K562 (cell line): Measurements from ENCODE around the gene VTI1B. TPM values are rescaled to one million over a fixed set of nuclear protein-coding genes. Genes with fewer than 3 reads are reported as not detected.
A peak's percentile ranks its signal among the peaks of the same experiment; 100 is the strongest.

Experiments
- ELF4 ChIP-seq: fragments of 450-650 bp; formaldehyde crosslinking; IDR thresholded peaks from 2 replicates; pipeline ENCODE4 v1.4.0; 2022; ENCODE audit warnings: missing genetic modification characterization
- TEAD4 ChIP-seq, 2 experiments: sonication (generic) in 1 of 2; formaldehyde crosslinking in 1 of 2; IDR thresholded peaks; 2 replicates each; pipeline versions ENCODE4 v1.6.1 to v1.8.0; 2012 to 2022; ENCODE audit warnings: borderline replicate concordance in 1 of 2, inconsistent platforms in 1 of 2, low read length in 1 of 2, mild to moderate bottlenecking in 1 of 2, missing genetic modification reagents in 1 of 2
- ZNF133 ChIP-seq: fragments of 250-450 bp; sonication (Bioruptor Pico); IDR thresholded peaks from 2 replicates; pipeline ENCODE4 v1.4.0; 2020; ENCODE audit warnings: mild to moderate bottlenecking
- polyA plus RNA-seq, 8 experiments: library from polyadenylated mRNA; depleted of rRNA in 4 of 8; stranded (reverse) in 5 of 8; unstranded in 3 of 8; fragments of >200 nt; fragmentation: Nextera tagmentation in 2 of 8; fragmentation: Illumina TruSeq in 1 of 8; extraction: Ambion mirVana in 2 of 8; extraction: Trizol in 1 of 8; gene quantifications; 2 replicates each; pipeline versions ENCODE4 v1.2.1 to v1.2.3, GENCODE V29; 2011 to 2014; ENCODE audit warnings: inconsistent platforms in 1 of 8, missing spikeins in 1 of 8
- total RNA-seq, 7 experiments: library from RNA; depleted of rRNA in 6 of 7; stranded (reverse); fragments of >200 nt in 6 of 7; fragmentation: Illumina TruSeq in 2 of 7; extraction: Trizol in 2 of 7; gene quantifications; 2 replicates each; pipeline versions ENCODE4 v1.2.1 to v1.2.3, GENCODE V29; 2011 to 2021; ENCODE audit warnings: low replicate concordance in 1 of 7
- TF ChIP-seq, protein P1 (sequence below): fragments of 450-650 bp; IDR thresholded peaks from 2 replicates; pipeline ENCODE4 v1.6.1; 2017; ENCODE audit warnings: antibody characterized with exemption
- TF ChIP-seq, protein P2 (sequence below): fragments of 250-450 bp; sonication (Bioruptor Pico); IDR thresholded peaks from 2 replicates; pipeline ENCODE4 v1.4.0; 2020; ENCODE audit warnings: mild to moderate bottlenecking, moderate library complexity
- TF ChIP-seq, protein P3 (sequence below): sonication (generic); formaldehyde crosslinking; IDR thresholded peaks from 2 replicates; pipeline ENCODE4 v1.8.0; 2023; ENCODE audit warnings: mild to moderate bottlenecking, missing genetic modification reagents
- TF ChIP-seq, protein P4 (sequence below), 2 experiments: fragments of 450-650 bp in 1 of 2; sonication (generic) in 1 of 2; formaldehyde crosslinking in 1 of 2; IDR thresholded peaks; 2 replicates each; pipeline versions ENCODE4 v1.7.1 to v1.9.0; 2016 to 2022; ENCODE audit warnings: inconsistent platforms in 1 of 2, mild to moderate bottlenecking in 1 of 2, missing genetic modification reagents in 1 of 2

The VTI1B gene
- total and polyA plus RNA-seq, 9 of the 15 experiments (the other 6 are each of a cell fraction or from before 2014, with no cell fraction given) = 7.8 to 69.8 (median 50.1) TPM

DNA sequence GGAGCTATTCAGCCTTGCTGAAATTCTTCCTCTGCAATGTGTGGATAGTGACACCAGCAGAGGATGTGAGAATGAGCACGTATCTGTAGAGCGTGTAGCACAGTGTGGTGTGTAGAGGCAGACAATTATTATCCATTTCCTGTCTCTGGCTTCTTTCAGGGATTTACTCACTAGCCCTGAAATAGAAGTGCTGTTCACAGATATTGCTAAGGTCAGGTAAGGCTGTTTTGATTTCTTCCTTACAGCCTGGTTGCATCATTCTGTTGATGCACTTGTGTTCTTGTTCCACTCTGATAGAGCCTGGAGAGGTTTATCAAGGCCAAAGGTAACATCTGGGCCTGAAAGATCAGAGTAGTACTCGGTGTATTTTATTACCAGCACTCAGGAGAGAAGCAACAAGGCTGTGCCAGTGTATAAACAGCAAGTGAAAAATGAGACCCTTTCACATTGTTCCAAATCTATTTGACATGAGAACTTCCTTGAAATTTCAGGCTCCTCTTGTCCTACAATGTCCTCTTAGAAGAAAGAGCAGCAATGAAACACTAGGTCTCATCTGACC, 38.0 kb downstream of the VTI1B start (continued):
- TF ChIP-seq, protein P1, sequence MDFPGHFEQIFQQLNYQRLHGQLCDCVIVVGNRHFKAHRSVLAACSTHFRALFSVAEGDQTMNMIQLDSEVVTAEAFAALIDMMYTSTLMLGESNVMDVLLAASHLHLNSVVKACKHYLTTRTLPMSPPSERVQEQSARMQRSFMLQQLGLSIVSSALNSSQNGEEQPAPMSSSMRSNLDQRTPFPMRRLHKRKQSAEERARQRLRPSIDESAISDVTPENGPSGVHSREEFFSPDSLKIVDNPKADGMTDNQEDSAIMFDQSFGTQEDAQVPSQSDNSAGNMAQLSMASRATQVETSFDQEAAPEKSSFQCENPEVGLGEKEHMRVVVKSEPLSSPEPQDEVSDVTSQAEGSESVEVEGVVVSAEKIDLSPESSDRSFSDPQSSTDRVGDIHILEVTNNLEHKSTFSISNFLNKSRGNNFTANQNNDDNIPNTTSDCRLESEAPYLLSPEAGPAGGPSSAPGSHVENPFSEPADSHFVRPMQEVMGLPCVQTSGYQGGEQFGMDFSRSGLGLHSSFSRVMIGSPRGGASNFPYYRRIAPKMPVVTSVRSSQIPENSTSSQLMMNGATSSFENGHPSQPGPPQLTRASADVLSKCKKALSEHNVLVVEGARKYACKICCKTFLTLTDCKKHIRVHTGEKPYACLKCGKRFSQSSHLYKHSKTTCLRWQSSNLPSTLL = no peak
- TF ChIP-seq ELF4 (CRISPR knock-in tag) (no peak), TEAD4 (IDR thresholded peaks at IDR 0.05; ENCODE audit: low read length) (peak; percentile 99), TEAD4 (CRISPR knock-in tag; IDR thresholded peaks at IDR 0.05; ENCODE audit: borderline replicate concordance) (no peak), ZNF133 (CRISPR knock-in tag) (no peak)
- TF ChIP-seq, protein P2, sequence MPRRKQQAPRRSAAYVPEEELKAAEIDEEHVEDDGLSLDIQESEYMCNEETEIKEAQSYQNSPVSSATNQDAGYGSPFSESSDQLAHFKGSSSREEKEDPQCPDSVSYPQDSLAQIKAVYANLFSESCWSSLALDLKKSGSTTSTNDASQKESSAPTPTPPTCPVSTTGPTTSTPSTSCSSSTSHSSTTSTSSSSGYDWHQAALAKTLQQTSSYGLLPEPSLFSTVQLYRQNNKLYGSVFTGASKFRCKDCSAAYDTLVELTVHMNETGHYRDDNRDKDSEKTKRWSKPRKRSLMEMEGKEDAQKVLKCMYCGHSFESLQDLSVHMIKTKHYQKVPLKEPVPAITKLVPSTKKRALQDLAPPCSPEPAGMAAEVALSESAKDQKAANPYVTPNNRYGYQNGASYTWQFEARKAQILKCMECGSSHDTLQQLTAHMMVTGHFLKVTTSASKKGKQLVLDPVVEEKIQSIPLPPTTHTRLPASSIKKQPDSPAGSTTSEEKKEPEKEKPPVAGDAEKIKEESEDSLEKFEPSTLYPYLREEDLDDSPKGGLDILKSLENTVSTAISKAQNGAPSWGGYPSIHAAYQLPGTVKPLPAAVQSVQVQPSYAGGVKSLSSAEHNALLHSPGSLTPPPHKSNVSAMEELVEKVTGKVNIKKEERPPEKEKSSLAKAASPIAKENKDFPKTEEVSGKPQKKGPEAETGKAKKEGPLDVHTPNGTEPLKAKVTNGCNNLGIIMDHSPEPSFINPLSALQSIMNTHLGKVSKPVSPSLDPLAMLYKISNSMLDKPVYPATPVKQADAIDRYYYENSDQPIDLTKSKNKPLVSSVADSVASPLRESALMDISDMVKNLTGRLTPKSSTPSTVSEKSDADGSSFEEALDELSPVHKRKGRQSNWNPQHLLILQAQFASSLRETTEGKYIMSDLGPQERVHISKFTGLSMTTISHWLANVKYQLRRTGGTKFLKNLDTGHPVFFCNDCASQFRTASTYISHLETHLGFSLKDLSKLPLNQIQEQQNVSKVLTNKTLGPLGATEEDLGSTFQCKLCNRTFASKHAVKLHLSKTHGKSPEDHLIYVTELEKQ (CRISPR knock-in tag) = no peak
- TF ChIP-seq, protein P3, sequence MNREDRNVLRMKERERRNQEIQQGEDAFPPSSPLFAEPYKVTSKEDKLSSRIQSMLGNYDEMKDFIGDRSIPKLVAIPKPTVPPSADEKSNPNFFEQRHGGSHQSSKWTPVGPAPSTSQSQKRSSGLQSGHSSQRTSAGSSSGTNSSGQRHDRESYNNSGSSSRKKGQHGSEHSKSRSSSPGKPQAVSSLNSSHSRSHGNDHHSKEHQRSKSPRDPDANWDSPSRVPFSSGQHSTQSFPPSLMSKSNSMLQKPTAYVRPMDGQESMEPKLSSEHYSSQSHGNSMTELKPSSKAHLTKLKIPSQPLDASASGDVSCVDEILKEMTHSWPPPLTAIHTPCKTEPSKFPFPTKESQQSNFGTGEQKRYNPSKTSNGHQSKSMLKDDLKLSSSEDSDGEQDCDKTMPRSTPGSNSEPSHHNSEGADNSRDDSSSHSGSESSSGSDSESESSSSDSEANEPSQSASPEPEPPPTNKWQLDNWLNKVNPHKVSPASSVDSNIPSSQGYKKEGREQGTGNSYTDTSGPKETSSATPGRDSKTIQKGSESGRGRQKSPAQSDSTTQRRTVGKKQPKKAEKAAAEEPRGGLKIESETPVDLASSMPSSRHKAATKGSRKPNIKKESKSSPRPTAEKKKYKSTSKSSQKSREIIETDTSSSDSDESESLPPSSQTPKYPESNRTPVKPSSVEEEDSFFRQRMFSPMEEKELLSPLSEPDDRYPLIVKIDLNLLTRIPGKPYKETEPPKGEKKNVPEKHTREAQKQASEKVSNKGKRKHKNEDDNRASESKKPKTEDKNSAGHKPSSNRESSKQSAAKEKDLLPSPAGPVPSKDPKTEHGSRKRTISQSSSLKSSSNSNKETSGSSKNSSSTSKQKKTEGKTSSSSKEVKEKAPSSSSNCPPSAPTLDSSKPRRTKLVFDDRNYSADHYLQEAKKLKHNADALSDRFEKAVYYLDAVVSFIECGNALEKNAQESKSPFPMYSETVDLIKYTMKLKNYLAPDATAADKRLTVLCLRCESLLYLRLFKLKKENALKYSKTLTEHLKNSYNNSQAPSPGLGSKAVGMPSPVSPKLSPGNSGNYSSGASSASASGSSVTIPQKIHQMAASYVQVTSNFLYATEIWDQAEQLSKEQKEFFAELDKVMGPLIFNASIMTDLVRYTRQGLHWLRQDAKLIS (CRISPR knock-in tag) = no peak
- TF ChIP-seq, protein P4, sequence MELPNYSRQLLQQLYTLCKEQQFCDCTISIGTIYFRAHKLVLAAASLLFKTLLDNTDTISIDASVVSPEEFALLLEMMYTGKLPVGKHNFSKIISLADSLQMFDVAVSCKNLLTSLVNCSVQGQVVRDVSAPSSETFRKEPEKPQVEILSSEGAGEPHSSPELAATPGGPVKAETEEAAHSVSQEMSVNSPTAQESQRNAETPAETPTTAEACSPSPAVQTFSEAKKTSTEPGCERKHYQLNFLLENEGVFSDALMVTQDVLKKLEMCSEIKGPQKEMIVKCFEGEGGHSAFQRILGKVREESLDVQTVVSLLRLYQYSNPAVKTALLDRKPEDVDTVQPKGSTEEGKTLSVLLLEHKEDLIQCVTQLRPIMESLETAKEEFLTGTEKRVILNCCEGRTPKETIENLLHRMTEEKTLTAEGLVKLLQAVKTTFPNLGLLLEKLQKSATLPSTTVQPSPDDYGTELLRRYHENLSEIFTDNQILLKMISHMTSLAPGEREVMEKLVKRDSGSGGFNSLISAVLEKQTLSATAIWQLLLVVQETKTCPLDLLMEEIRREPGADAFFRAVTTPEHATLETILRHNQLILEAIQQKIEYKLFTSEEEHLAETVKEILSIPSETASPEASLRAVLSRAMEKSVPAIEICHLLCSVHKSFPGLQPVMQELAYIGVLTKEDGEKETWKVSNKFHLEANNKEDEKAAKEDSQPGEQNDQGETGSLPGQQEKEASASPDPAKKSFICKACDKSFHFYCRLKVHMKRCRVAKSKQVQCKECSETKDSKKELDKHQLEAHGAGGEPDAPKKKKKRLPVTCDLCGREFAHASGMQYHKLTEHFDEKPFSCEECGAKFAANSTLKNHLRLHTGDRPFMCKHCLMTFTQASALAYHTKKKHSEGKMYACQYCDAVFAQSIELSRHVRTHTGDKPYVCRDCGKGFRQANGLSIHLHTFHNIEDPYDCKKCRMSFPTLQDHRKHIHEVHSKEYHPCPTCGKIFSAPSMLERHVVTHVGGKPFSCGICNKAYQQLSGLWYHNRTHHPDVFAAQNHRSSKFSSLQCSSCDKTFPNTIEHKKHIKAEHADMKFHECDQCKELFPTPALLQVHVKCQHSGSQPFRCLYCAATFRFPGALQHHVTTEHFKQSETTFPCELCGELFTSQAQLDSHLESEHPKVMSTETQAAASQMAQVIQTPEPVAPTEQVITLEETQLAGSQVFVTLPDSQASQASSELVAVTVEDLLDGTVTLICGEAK (IDR thresholded peaks at IDR 0.05) = peak; percentile 30; the same call in 1 of the 2 replicates
- TF ChIP-seq, protein P4 (CRISPR knock-in tag; IDR thresholded peaks at IDR 0.05) = no peak
